ENCODE data around the gene KIFC3. TPM values are rescaled to one million over a fixed set of nuclear protein-coding genes. Genes with fewer than 3 reads are reported as not detected.

The KIFC3 gene
- total RNA-seq, 2 experiments from 2014 or later, result 0.53 TPM; not detected in 1

DNA sequence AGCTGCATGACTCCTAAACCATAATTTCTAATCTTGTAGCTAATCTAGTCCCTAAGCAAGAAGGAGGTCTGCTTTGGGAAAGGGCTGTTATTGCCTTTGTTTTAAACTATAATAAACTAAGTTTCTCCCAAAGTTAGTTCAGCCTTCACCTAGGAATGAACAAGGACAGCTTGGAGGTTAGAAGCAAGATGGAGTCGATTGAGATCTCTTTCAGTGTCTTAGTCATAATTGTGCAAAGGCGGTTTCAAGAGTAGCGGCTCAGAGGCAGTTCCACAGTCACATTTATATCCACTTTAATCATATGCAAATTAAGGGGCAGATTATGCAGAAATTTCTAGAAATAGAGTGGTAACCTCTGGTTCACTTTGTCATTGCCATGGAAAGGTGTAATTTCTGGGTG lies 90.3 kb downstream of the KIFC3 start:
- H3K4me3 Mint-ChIP-seq, result no peak overlapping the region
- no peaks in the 10 kb centered on the region for H3K9me3 Mint-ChIP-seq (ENCODE audit: insufficient read depth)
- ChIA-PET CTCF (interaction anchor here (0.9 to 1.3 kb wide), 2 partner anchors 13 to 135 kb away, joined by 3 to 4 read pairs; no protein-coding TSS in a partner anchor), POLR2A (no interaction called here)
- no peaks in the 10 kb centered on the region for H3K4me1 Mint-ChIP-seq (ENCODE audit: low read depth)
- H3K27me3 Mint-ChIP-seq (ENCODE audit: low read depth), result peaks cover 40% of the 10 kb centered on the region
- ATAC-seq, result no peak
- no peak overlapping the region for H3K27ac Mint-ChIP-seq
- no peaks in the 10 kb centered on the region for H3K36me3 Mint-ChIP-seq (ENCODE audit: low read depth)
- DNase-seq, result no peak

GRCh38 chr16:57711346-57711745 lies 90.9 kb downstream of the KIFC3 start:
- Mint-ChIP-seq H3K27me3 (ENCODE audit: low read depth) (peaks cover 40% of the 10 kb centered on the region), H3K36me3 (ENCODE audit: low read depth) (no peaks in the 10 kb centered on the region), H3K4me3 (no peak overlapping the region), H3K27ac (no peak overlapping the region), H3K9me3 (ENCODE audit: insufficient read depth) (no peaks in the 10 kb centered on the region), H3K4me1 (ENCODE audit: low read depth) (no peaks in the 10 kb centered on the region)
- CTCF ChIA-PET, result interaction anchor here (0.9 to 1.3 kb wide), 2 partner anchors 12 to 135 kb away, joined by 3 to 4 read pairs; no protein-coding TSS in a partner anchor
- POLR2A ChIA-PET, result no interaction called here
- ATAC-seq (no peak), DNase-seq (no peak)

GRCh38 chr16:57709663-57710062 lies 92.6 kb downstream of the KIFC3 start:
- no peak overlapping the region for H3K27ac Mint-ChIP-seq
- DNase-seq, result no peak

More at GRCh38 chr16:57709663-57710062, 92.6 kb downstream of the KIFC3 start:
- no peaks in the 10 kb centered on the region for H3K9me3 Mint-ChIP-seq (ENCODE audit: insufficient read depth)
- ATAC-seq, result no peak
- H3K4me3 Mint-ChIP-seq, result no peak overlapping the region
- POLR2A ChIA-PET, result no interaction called here
- CTCF ChIA-PET, result interaction anchor here (1.2 kb wide), 1 partner anchor 119 kb away, joined by 3 read pairs; no protein-coding TSS in a partner anchor
- H3K27me3 Mint-ChIP-seq (ENCODE audit: low read depth), result peaks cover 33% of the 10 kb centered on the region
- peaks cover under 1% of the 10 kb centered on the region for H3K4me1 Mint-ChIP-seq (ENCODE audit: low read depth)
- H3K36me3 Mint-ChIP-seq (ENCODE audit: low read depth), result no peaks in the 10 kb centered on the region

Small RNA genes lying within 50 kb of the gene (microRNA-seq; reads per million reads assigned to microRNA genes)
- not detected for gene MIR6772

Other genes starting within 250 kb of the KIFC3 start
- 1 to 10 TPM; 3.3 to 3.7 TPM for gene ADGRG1, start 173.9 kb downstream of the KIFC3 start, total RNA-seq
- gene ADGRG3, start 134.2 kb downstream of the KIFC3 start, total RNA-seq, result under 1 TPM in 1 of 2 experiments, not detected in 1; 0.13 TPM
- under 1 TPM; 0.55 to 0.66 TPM for gene DRC7, start 107.7 kb downstream of the KIFC3 start, total RNA-seq
- gene KATNB1, start 66.7 kb downstream of the KIFC3 start, total RNA-seq, result 10 to 100 TPM; 36.3 to 36.7 TPM
- gene CNGB1, start 168.6 kb upstream of the KIFC3 start, total RNA-seq, result not detected
- 10 to 100 TPM; 16.6 to 17.0 TPM for gene ZNF319, start 198.2 kb upstream of the KIFC3 start, total RNA-seq
- 10 to 100 TPM; 67.0 to 68.6 TPM for gene USB1, start 198.9 kb upstream of the KIFC3 start, total RNA-seq
- under 1 TPM; 0.50 to 0.61 TPM for gene MMP15, start 223.3 kb upstream of the KIFC3 start, total RNA-seq

Measured in activated CD8-positive, alpha-beta T cell treated with anti-CD3 and anti-CD28 coated beads, Interleukin-2, amount 10 ng/mL, durations not matched to agents 7 days and 5 days (primary cell).